HG02852 (cell line): ENCODE measurements around the gene ZNRF3.
"Not testable (repeated sequence)": the region's sequence is repeated elsewhere in the genome, so short reads cannot be mapped to it uniquely, and the experiment has no call there.

Experiments used
- ATAC-seq: cut with Tn5 transposase; IDR thresholded peaks from one replicate; pipeline ENCODE4 v1.9.1; 2021; ENCODE audit warnings: mild to moderate bottlenecking, moderate library complexity; ENCODE audit not compliant: unreplicated experiment

Gene ZNRF3

GRCh38 chr22:29081517-29082236 is 198.3 kb downstream of the ZNRF3 start:
- ATAC-seq = no peak

GRCh38 chr22:29082826-29083545 is 199.6 kb downstream of the ZNRF3 start:
- ATAC-seq = no peak

- not testable (repeated sequence) for ATAC-seq
These were observed 200.2 kb downstream of the ZNRF3 start for GRCh38 chr22:29083576-29083932.

GRCh38 chr22:29083933-29084591 is 200.7 kb downstream of the ZNRF3 start:
- no peak for ATAC-seq

GRCh38 chr22:29087012-29087411 is 203.6 kb downstream of the ZNRF3 start:
- ATAC-seq = no peak

- ATAC-seq = no peak
These were observed 205.4 kb downstream of the ZNRF3 start for GRCh38 chr22:29088809-29089208.

GRCh38 chr22:29089507-29089906 is 206.1 kb downstream of the ZNRF3 start:
- no peak for ATAC-seq

GRCh38 chr22:29090039-29090438 is 206.7 kb downstream of the ZNRF3 start:
- no peak for ATAC-seq

GRCh38 chr22:29092243-29092642 is 208.9 kb downstream of the ZNRF3 start:
- no peak for ATAC-seq

GRCh38 chr22:29093030-29093429 is 209.7 kb downstream of the ZNRF3 start:
- ATAC-seq = no peak

- ATAC-seq = no peak
These were observed 210.3 kb downstream of the ZNRF3 start for GRCh38 chr22:29093501-29094300.

GRCh38 chr22:29095459-29095858 is 212.1 kb downstream of the ZNRF3 start:
- ATAC-seq = no peak

GRCh38 chr22:29096736-29097669 is 213.6 kb downstream of the ZNRF3 start:
- ATAC-seq = no peak

GRCh38 chr22:29098296-29098695 is 214.9 kb downstream of the ZNRF3 start:
- no peak for ATAC-seq

GRCh38 chr22:29102300-29102699 is 218.9 kb downstream of the ZNRF3 start:
- ATAC-seq = no peak

GRCh38 chr22:29103121-29103520 is 219.7 kb downstream of the ZNRF3 start:
- ATAC-seq = no peak

- ATAC-seq = no peak
These were observed 222.1 kb downstream of the ZNRF3 start for GRCh38 chr22:29105468-29105867.

GRCh38 chr22:29106839-29107238 is 223.5 kb downstream of the ZNRF3 start:
- no peak for ATAC-seq
